ENCODE measurements around the gene HDAC5.

HDAC5 gene

DNA sequence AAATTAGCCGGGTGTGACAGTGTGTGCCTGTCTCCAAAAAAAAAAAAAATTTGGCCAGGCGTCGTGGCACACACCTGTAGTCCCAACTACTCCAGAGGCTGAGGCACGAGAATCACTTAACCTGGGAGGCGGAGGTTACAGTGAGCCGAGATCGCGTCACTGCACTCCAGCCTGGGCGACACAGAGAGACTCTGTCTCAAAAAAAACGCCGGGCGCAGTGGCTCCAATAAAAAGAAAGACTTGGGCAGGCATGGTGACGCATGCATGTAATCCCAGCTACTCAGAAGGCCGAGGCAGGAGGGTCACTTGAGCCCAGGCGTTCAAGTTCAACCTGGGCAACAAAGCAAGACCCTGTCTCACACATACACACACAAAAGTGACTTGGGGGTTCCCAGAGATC lies 60.6 kb downstream of the HDAC5 start:
- Histone ChIP-seq H3K9ac (ENCODE audit: low read length) (peak overlapping the region; percentile 30), H3K4me3 (ENCODE audit: insufficient read depth in 1 of 2, low read depth in 1 of 2, low read length in 2 of 2) (no peak overlapping the region), H2BK5ac (ENCODE audit: low read depth, low read length, poor library complexity, severe bottlenecking) (no peak overlapping the region), H3K23ac (ENCODE audit: low read length in 2 of 2) (no peak overlapping the region), H3K14ac (ENCODE audit: low read length in 2 of 2) (no peak overlapping the region), H3K27me3 (ENCODE audit: control insufficient read depth in 1 of 2, insufficient read depth in 1 of 2, low read length in 2 of 2) (no peaks in the 10 kb centered on the region), H2AFZ (ENCODE audit: low read depth, low read length) (no peak overlapping the region), H2BK120ac (ENCODE audit: low read depth, low read length) (no peak overlapping the region), H3K4me2 (ENCODE audit: low read length, poor library complexity, severe bottlenecking) (no peak overlapping the region), H2BK12ac (ENCODE audit: low read length in 2 of 2) (no peak overlapping the region), H3K27ac (ENCODE audit: low read length, poor library complexity, severe bottlenecking) (no peak overlapping the region), H3K4me1 (ENCODE audit: control insufficient read depth, insufficient read depth, low read depth, low read length) (peaks cover 8% of the 10 kb centered on the region), H4K8ac (ENCODE audit: low read length) (no peak overlapping the region), H3K36me3 (ENCODE audit: control insufficient read depth in 1 of 2, insufficient read depth in 2 of 2, low read depth in 1 of 2, low read length in 2 of 2) (peaks cover 23 to 49% of the 10 kb centered on the region in 2 experiments), H3K9me3 (ENCODE audit: control insufficient read depth, low read length) (no peaks in the 10 kb centered on the region), H4K91ac (ENCODE audit: low read length) (no peak overlapping the region), H3K79me1 (replicated peaks; ENCODE audit: low read length, poor library complexity, severe bottlenecking) (no peaks in the 10 kb centered on the region), H2BK15ac (ENCODE audit: low read depth, poor library complexity, severe bottlenecking) (no peak overlapping the region), H2AK5ac (ENCODE audit: low read length, severe bottlenecking) (no peak overlapping the region), H3K4ac (ENCODE audit: low read depth in 1 of 2, low read length in 2 of 2) (no peak overlapping the region), H3K18ac (ENCODE audit: low read depth in 1 of 2, low read length in 2 of 2) (no peak overlapping the region)
- 95% methylated on average over 15 of the region's 15 CpGs for WGBS
- DNase-seq, result no peak

DNA sequence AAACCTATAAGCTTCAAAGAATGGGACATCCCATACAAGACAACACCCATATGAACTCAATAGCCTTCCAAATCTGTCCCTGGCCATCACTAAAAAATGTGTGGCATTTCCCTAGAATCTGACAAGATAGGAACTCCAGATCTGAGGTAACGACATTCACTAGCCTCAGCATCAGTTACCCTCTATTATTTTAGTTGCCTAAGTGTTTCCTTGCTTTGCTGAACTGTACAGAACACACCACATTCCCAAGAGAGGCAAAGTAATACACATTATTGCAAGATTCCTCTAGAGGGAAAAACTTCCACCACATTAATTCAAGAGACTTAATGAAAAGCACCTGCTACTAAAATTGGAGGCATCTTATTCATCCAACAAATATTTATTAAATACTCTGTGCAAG lies 62.0 kb downstream of the HDAC5 start:
- no peak overlapping the region for H2AK5ac ChIP-seq (ENCODE audit: low read length, severe bottlenecking)
- H4K8ac ChIP-seq (ENCODE audit: low read length), result no peak overlapping the region
- H3K36me3 ChIP-seq (ENCODE audit: control insufficient read depth in 1 of 2, insufficient read depth in 2 of 2, low read depth in 1 of 2, low read length in 2 of 2), result peaks cover 33 to 49% of the 10 kb centered on the region in 2 experiments
- H2AFZ ChIP-seq (ENCODE audit: low read depth, low read length), result no peak overlapping the region
- no peak overlapping the region for H3K9ac ChIP-seq (ENCODE audit: low read length)
- H3K4me3 ChIP-seq (ENCODE audit: insufficient read depth in 1 of 2, low read depth in 1 of 2, low read length in 2 of 2), result no peak overlapping the region
- no peak overlapping the region for H3K14ac ChIP-seq (ENCODE audit: low read length in 2 of 2)
- H2BK15ac ChIP-seq (ENCODE audit: low read depth, poor library complexity, severe bottlenecking), result no peak overlapping the region
- H2BK120ac ChIP-seq (ENCODE audit: low read depth, low read length), result no peak overlapping the region
- no peak overlapping the region for H3K23ac ChIP-seq (ENCODE audit: low read length in 2 of 2)
- no peak overlapping the region for H2BK12ac ChIP-seq (ENCODE audit: low read length in 2 of 2)
- WGBS, result 42% methylated on average over 1 of the region's 1 CpG
- H3K4ac ChIP-seq (ENCODE audit: low read depth in 1 of 2, low read length in 2 of 2), result no peak overlapping the region
- H3K27ac ChIP-seq (ENCODE audit: low read length, poor library complexity, severe bottlenecking), result no peak overlapping the region
- H4K91ac ChIP-seq (ENCODE audit: low read length), result no peak overlapping the region
- no peaks in the 10 kb centered on the region for H3K9me3 ChIP-seq (ENCODE audit: control insufficient read depth, low read length)
- DNase-seq, result no peak
- peaks cover 6% of the 10 kb centered on the region for H3K4me1 ChIP-seq (ENCODE audit: control insufficient read depth, insufficient read depth, low read depth, low read length)
- H3K18ac ChIP-seq (ENCODE audit: low read depth in 1 of 2, low read length in 2 of 2), result no peak overlapping the region
- H3K79me1 ChIP-seq (replicated peaks; ENCODE audit: low read length, poor library complexity, severe bottlenecking), result no peaks in the 10 kb centered on the region
- no peak overlapping the region for H2BK5ac ChIP-seq (ENCODE audit: low read depth, low read length, poor library complexity, severe bottlenecking)
- H3K4me2 ChIP-seq (ENCODE audit: low read length, poor library complexity, severe bottlenecking), result no peak overlapping the region
- no peaks in the 10 kb centered on the region for H3K27me3 ChIP-seq (ENCODE audit: control insufficient read depth in 1 of 2, insufficient read depth in 1 of 2, low read length in 2 of 2)

DNA sequence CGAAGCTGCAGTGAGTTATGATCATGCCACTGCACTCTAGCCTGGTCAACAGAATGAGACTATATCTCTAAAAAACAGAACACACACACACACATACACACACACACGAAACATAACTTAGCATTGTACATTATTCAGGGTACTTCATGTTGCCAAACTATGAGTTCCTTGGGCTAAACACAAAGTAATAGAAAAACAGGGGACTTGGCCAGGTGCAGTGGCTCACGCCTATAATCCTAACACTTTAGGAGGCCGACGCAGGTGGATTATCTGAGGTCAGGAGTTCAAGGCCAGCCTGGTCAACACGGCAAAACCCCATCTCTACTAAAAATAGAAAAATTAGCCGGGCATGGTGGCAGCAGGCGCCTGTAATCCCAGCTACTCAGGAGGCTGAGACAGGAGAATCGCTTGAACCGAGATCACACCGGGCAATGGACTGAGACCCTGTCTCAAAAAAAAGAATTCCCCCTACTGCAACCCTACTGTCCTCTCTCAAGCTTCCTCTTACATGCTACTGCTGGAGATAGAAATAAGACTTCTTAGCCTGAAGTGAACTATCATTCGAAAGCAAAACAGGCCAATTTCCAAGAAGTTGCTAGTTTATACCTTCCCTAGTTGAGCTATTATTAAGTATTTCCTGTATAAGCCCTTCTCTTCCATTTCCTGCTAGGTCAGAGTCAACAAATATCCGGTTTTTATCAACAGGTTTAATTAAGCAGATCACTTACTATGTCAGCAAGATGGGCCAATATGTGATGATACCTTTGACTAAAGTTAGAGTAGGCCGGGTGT lies 64.1 kb downstream of the HDAC5 start:
- no peak overlapping the region for H2BK15ac ChIP-seq (ENCODE audit: low read depth, poor library complexity, severe bottlenecking)
- no peaks in the 10 kb centered on the region for H3K27me3 ChIP-seq (ENCODE audit: control insufficient read depth in 1 of 2, insufficient read depth in 1 of 2, low read length in 2 of 2)
- peaks cover 42 to 57% of the 10 kb centered on the region in 2 experiments for H3K36me3 ChIP-seq (ENCODE audit: control insufficient read depth in 1 of 2, insufficient read depth in 2 of 2, low read depth in 1 of 2, low read length in 2 of 2)
- no peaks in the 10 kb centered on the region for H3K9me3 ChIP-seq (ENCODE audit: control insufficient read depth, low read length)
- H2AK5ac ChIP-seq (ENCODE audit: low read length, severe bottlenecking), result no peak overlapping the region
- H3K4me2 ChIP-seq (ENCODE audit: low read length, poor library complexity, severe bottlenecking), result no peak overlapping the region
- no peak for DNase-seq
- H4K8ac ChIP-seq (ENCODE audit: low read length), result no peak overlapping the region
- H3K27ac ChIP-seq (ENCODE audit: low read length, poor library complexity, severe bottlenecking), result no peak overlapping the region
- no peak overlapping the region for H3K4me3 ChIP-seq (ENCODE audit: insufficient read depth in 1 of 2, low read depth in 1 of 2, low read length in 2 of 2)
- no peak overlapping the region for H3K14ac ChIP-seq (ENCODE audit: low read length in 2 of 2)
- no peak overlapping the region for H3K23ac ChIP-seq (ENCODE audit: low read length in 2 of 2)
- H2BK120ac ChIP-seq (ENCODE audit: low read depth, low read length), result no peak overlapping the region
- no peak overlapping the region for H4K91ac ChIP-seq (ENCODE audit: low read length)
- H3K79me1 ChIP-seq (replicated peaks; ENCODE audit: low read length, poor library complexity, severe bottlenecking), result no peaks in the 10 kb centered on the region
- H2BK12ac ChIP-seq (ENCODE audit: low read length in 2 of 2), result no peak overlapping the region
- H3K4me1 ChIP-seq (ENCODE audit: control insufficient read depth, insufficient read depth, low read depth, low read length), result peaks cover 2% of the 10 kb centered on the region
- no peak overlapping the region for H3K4ac ChIP-seq (ENCODE audit: low read depth in 1 of 2, low read length in 2 of 2)
- H3K9ac ChIP-seq (ENCODE audit: low read length), result no peak overlapping the region
- 95% methylated on average over 13 of the region's 14 CpGs for WGBS
- H3K18ac ChIP-seq (ENCODE audit: low read depth in 1 of 2, low read length in 2 of 2), result no peak overlapping the region
- no peak overlapping the region for H2BK5ac ChIP-seq (ENCODE audit: low read depth, low read length, poor library complexity, severe bottlenecking)
- no peak overlapping the region for H2AFZ ChIP-seq (ENCODE audit: low read depth, low read length)

DNA sequence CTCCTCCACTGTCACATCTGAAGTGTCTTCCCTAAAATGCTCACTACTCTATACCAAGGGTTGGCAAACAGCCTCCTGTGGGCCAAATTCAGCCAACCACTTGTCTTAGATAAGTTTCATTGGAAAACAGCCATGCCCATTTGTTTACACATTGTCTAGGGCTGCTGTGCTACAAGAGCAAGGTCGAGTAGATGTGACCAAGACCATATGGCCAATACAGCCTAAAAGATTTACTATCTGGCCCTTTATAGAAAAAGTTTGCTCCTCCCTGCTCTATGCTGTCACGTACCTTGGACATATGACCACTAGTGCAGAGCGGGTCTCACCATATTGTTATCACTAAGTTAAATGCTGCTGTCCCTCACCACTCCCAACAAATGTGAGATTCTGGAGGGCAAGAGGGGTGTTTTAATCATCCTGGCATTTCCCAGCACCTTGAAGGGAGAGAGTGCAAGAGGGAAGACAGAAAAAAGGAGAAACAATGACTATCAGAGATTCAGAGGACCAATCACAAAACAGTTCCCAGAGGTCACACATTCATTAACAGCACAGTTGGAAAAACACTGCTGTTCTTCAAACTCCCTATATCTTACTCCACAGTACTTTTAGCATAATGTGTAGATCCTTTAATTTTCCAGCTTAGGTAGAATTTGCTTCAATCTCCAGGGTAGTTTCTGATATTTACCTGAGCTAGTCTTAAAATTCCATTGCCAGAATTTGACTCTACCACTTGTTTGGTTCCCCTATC lies 70.1 kb downstream of the HDAC5 start:
- Histone ChIP-seq H3K23ac (ENCODE audit: low read length in 2 of 2) (no peak overlapping the region), H3K4me3 (ENCODE audit: insufficient read depth in 1 of 2, low read depth in 1 of 2, low read length in 2 of 2) (no peak overlapping the region), H4K91ac (ENCODE audit: low read length) (no peak overlapping the region), H3K4me2 (ENCODE audit: low read length, poor library complexity, severe bottlenecking) (no peak overlapping the region), H3K18ac (ENCODE audit: low read depth in 1 of 2, low read length in 2 of 2) (no peak overlapping the region), H2BK5ac (ENCODE audit: low read depth, low read length, poor library complexity, severe bottlenecking) (no peak overlapping the region), H3K27me3 (ENCODE audit: control insufficient read depth in 1 of 2, insufficient read depth in 1 of 2, low read length in 2 of 2) (no peaks in the 10 kb centered on the region), H3K4ac (ENCODE audit: low read depth in 1 of 2, low read length in 2 of 2) (no peak overlapping the region), H3K9me3 (ENCODE audit: control insufficient read depth, low read length) (no peaks in the 10 kb centered on the region), H2BK15ac (ENCODE audit: low read depth, poor library complexity, severe bottlenecking) (no peak overlapping the region), H3K27ac (ENCODE audit: low read length, poor library complexity, severe bottlenecking) (no peak overlapping the region), H3K36me3 (ENCODE audit: control insufficient read depth in 1 of 2, insufficient read depth in 2 of 2, low read depth in 1 of 2, low read length in 2 of 2) (peaks cover 65 to 69% of the 10 kb centered on the region in 2 experiments), H2BK120ac (ENCODE audit: low read depth, low read length) (no peak overlapping the region), H2AFZ (ENCODE audit: low read depth, low read length) (no peak overlapping the region), H2BK12ac (ENCODE audit: low read length in 2 of 2) (no peak overlapping the region), H3K4me1 (ENCODE audit: control insufficient read depth, insufficient read depth, low read depth, low read length) (peaks cover 2% of the 10 kb centered on the region), H3K14ac (ENCODE audit: low read length in 2 of 2) (no peak overlapping the region), H2AK5ac (ENCODE audit: low read length, severe bottlenecking) (no peak overlapping the region), H3K9ac (ENCODE audit: low read length) (no peak overlapping the region), H3K79me1 (replicated peaks; ENCODE audit: low read length, poor library complexity, severe bottlenecking) (peaks cover 18% of the 10 kb centered on the region), H4K8ac (ENCODE audit: low read length) (no peak overlapping the region)
- 56% methylated on average over 3 of the region's 3 CpGs for WGBS
- peak; percentile 45 for DNase-seq

Data from mesenchymal stem cell (in vitro differentiated cells and primary cell).